ENCODE results near the gene NPHP4.

GRCh38 chr1:5827516-5827915 is 164.7 kb downstream of the NPHP4 start:
- TF ChIP-seq CTCF (IDR thresholded peaks at IDR 0.05) (no peak), POLR2A (IDR thresholded peaks at IDR 0.05) (no peak)
